Stimulated activated naive CD8-positive, alpha-beta T cell treated with anti-CD3 and anti-CD28 coated beads, Interleukin-15, Interleukin-2, amounts not matched to agents 100 U/mL and 50 U/mL, for 24 hours (primary cell): ENCODE data around the gene NETO2.
"Not testable (repeated sequence)": the region's sequence is repeated elsewhere in the genome, so short reads cannot be mapped to it uniquely, and the experiment has no call there.

Experiments used
- ATAC-seq: fragments of 150-1000 bp; cut with Tn5 transposase; one replicate; pipeline ENCODE4 v1.10.0; 2021
- DNase-seq: peaks from one replicate; pipeline ENCODE4 v3.0.0; 2021

Gene NETO2

GRCh38 chr16:47065766-47066688, 77.7 kb downstream of the NETO2 start:
- DNase-seq (no peak), ATAC-seq (no peak)

- DNase-seq (no peak), ATAC-seq (no peak)
Observed at GRCh38 chr16:47064775-47065174, 79.0 kb downstream of the NETO2 start.

- DNase-seq, result no peak
- ATAC-seq, result no peak
Observed at GRCh38 chr16:47063011-47063724, 80.6 kb downstream of the NETO2 start.

- DNase-seq (no peak), ATAC-seq (no peak)
Observed at GRCh38 chr16:47061204-47061603, 82.5 kb downstream of the NETO2 start.

- ATAC-seq (no peak), DNase-seq (no peak)
Observed at GRCh38 chr16:47060596-47060995, 83.1 kb downstream of the NETO2 start.

- DNase-seq (no peak), ATAC-seq (no peak)
Observed at GRCh38 chr16:47059991-47060390, 83.8 kb downstream of the NETO2 start.

GRCh38 chr16:47059130-47059529, 84.6 kb downstream of the NETO2 start:
- not testable (repeated sequence) for ATAC-seq, DNase-seq

GRCh38 chr16:47058295-47059086, 85.3 kb downstream of the NETO2 start:
- ATAC-seq, result no peak
- DNase-seq, result no peak

GRCh38 chr16:47057630-47057993, 86.1 kb downstream of the NETO2 start:
- DNase-seq, result no peak
- no peak for ATAC-seq

GRCh38 chr16:47056688-47057629, 86.8 kb downstream of the NETO2 start:
- no peak for ATAC-seq
- DNase-seq, result no peak

- not testable (repeated sequence) for DNase-seq, ATAC-seq
Observed at GRCh38 chr16:47056061-47056460, 87.7 kb downstream of the NETO2 start.

GRCh38 chr16:47055136-47055885, 88.4 kb downstream of the NETO2 start:
- no peak for DNase-seq
- no peak for ATAC-seq

GRCh38 chr16:47054306-47054705, 89.4 kb downstream of the NETO2 start:
- ATAC-seq (no peak), DNase-seq (no peak)

- DNase-seq (no peak), ATAC-seq (no peak)
Observed at GRCh38 chr16:47053895-47054294, 89.8 kb downstream of the NETO2 start.

- DNase-seq (no peak), ATAC-seq (no peak)
Observed at GRCh38 chr16:47052666-47053640, 90.8 kb downstream of the NETO2 start.

- ATAC-seq, result no peak
- no peak for DNase-seq
Observed at GRCh38 chr16:47051031-47051430, 92.7 kb downstream of the NETO2 start.

GRCh38 chr16:47049901-47050583, 93.7 kb downstream of the NETO2 start:
- ATAC-seq (no peak), DNase-seq (no peak)

- ATAC-seq (no peak), DNase-seq (no peak)
Observed at GRCh38 chr16:47047524-47048203, 96.1 kb downstream of the NETO2 start.
